Body of pancreas (tissue), 4 donors: ENCODE measurements around the gene UBE2E2. TPM values are rescaled to one million over a fixed set of nuclear protein-coding genes. Genes with fewer than 3 reads are reported as not detected.

Source experiments
- ATAC-seq: fragments of 150-250 bp; one replicate; pipeline ENCODE4 v1.9.1; 2016
- DNase-seq, 4 donors: peaks; one replicate each; pipeline ENCODE4 v3.0.0-alpha.2; 2019
- H3K27ac ChIP-seq, 4 donors: fragments of 200-600 bp; sonication (generic); 1 replicate in 3 of 4; 2 replicates in 1 of 4; pipeline versions ENCODE4 v1.5.1 to v1.6.1; 2016 to 2019; ENCODE audit warnings: mild to moderate bottlenecking in 1 of 4, mixed read lengths in 1 of 4, moderate library complexity in 1 of 4
- H3K27me3 ChIP-seq, 2 donors: fragments of 200-600 bp; sonication (generic); one replicate each; pipeline ENCODE4 v1.6.0; 2016; ENCODE audit warnings: mild to moderate bottlenecking in 1 of 2
- H3K36me3 ChIP-seq, 2 donors: fragments of 200-600 bp; sonication (generic); replicated peaks in 1 of 2; 2 replicates each; pipeline ENCODE4 v1.5.1; 2016; ENCODE audit warnings: low read depth in 2 of 2; ENCODE audit not compliant: insufficient read depth in 1 of 2
- H3K4me1 ChIP-seq: fragments of 200-600 bp; sonication (generic); one replicate; pipeline ENCODE4 v1.6.0; 2016
- H3K4me3 ChIP-seq, 2 donors: fragments of 200-600 bp; sonication (generic); 1 replicate in 1 of 2; 2 replicates in 1 of 2; pipeline ENCODE4 v1.5.1; 2016 to 2019
- H3K9me3 ChIP-seq, 3 donors: fragments of 200-600 bp; sonication (generic); 1 replicate in 2 of 3; 2 replicates in 1 of 3; pipeline ENCODE4 v1.5.1; 2016
- CTCF ChIP-seq, 7 experiments: fragments of 450-650 bp in 4 of 7; fragments of 200-600 bp in 3 of 7; sonication (generic) in 3 of 7; IDR thresholded peaks; one replicate each; pipeline ENCODE4 v1.5.1; 2016 to 2019; ENCODE audit warnings: antibody characterized with exemption in 7 of 7
- POLR2A ChIP-seq, 3 donors: fragments of 450-650 bp; IDR thresholded peaks; one replicate each; pipeline ENCODE4 v1.6.1; 2016; ENCODE audit warnings: antibody characterized with exemption in 3 of 3, mild to moderate bottlenecking in 2 of 3
- WGBS, 2 donors: methylation state at CpG; one replicate each; pipeline ENCODE4 v1.1.5; 2017; 5-methylcytosine and 5-hydroxymethylcytosine counted together
- intact Hi-C: fragments of 100-400 bp; cut with DNase I; formaldehyde crosslinking; loops from one replicate; pipeline ENCODE4 v1.15.1; 2023
- total RNA-seq, 2 donors: library from RNA; depleted of rRNA; stranded (reverse); fragments of >200 nt; gene quantifications; one replicate each; pipeline ENCODE4 v1.1.0, GENCODE V29; 2016

Gene UBE2E2
- total RNA-seq, 2 donors from 2014 or later, result 7.8 to 23.7 TPM

GRCh38 chr3:23575697-23576096, 372.6 kb downstream of the UBE2E2 start:
- ATAC-seq (no peak), DNase-seq (no peak)
- H3K27ac ChIP-seq, result no peak overlapping the region
- H3K27me3 ChIP-seq, result no peaks in the 10 kb centered on the region
- no peaks in the 10 kb centered on the region for H3K9me3 ChIP-seq
- TF ChIP-seq CTCF (IDR thresholded peaks at IDR 0.05), result no peak
- no peak for TF ChIP-seq POLR2A (IDR thresholded peaks at IDR 0.05)
- H3K4me1 ChIP-seq, result no peaks in the 10 kb centered on the region
- H3K4me3 ChIP-seq, result no peak overlapping the region
- WGBS, 2 donors, result 89 to 94% methylated on average over 3 of the region's 3 CpGs
- intact Hi-C loops, result no loop called here
- no peaks in the 10 kb centered on the region for H3K36me3 ChIP-seq

DNA sequence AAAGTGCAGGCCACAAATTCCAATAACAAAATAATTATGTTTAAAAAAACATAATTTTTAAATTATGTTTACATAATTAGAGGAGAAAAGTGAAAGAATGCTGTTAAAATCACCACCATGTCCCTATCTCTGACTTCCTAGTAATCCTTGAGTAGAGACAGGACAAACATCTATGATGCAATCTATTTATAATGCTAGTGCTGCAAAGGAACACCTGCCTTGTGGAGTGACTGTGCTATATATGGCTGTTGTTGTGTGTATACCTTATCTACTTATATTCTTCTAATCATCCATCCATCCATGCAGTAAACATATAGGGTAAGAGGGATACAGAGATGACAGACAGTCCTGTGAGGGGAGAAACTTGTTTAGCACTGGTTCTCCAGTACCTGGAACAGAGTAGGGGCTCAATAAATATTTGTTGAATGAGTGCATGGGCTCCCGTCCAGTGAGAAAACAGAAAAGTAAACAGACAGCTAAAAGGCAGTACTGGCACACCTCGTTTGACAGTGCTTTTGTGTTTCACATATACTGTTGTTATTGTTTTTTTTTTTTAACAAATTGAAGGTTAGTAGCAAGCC, 373.3 kb downstream of the UBE2E2 start:
- Histone ChIP-seq H3K9me3 (no peaks in the 10 kb centered on the region), H3K4me1 (no peaks in the 10 kb centered on the region), H3K4me3 (no peak overlapping the region), H3K27me3 (no peaks in the 10 kb centered on the region), H3K36me3 (no peaks in the 10 kb centered on the region), H3K27ac (no peak overlapping the region)
- ATAC-seq (no peak), DNase-seq (no peak)
- TF ChIP-seq CTCF (IDR thresholded peaks at IDR 0.05) (no peak), POLR2A (IDR thresholded peaks at IDR 0.05) (no peak)
- WGBS, 2 donors, result 27 to 35% methylated on average over 2 of the region's 2 CpGs
- intact Hi-C loops, result no loop called here

DNA sequence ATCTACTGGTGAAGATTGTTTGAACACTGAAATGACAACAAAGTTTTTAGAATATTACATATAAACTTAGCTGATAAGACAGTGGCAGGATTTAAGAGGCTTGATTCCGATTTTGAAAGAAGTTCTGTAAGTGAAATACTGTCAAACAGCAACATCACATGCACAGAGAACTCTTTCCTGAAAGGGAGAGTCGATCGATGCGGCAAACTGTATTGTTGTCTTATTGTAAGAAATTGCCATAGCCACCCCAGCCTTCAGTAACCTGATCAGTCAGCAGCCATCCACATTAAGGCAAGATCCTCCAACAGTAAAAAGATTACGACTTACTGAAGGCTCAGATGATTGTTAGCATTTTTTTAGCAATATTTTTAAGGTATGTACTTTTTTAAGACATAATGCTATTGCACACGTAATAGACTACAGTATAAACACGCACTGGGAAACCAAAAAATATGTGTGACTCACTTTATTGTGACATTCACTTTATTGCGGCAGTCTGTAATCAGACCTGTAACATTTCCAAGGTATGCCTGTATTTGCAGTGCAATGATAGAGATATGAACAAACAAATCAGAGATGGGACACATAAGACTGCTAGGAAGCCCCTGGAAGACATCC, 377.1 kb downstream of the UBE2E2 start:
- DNase-seq, result no peak
- no peaks in the 10 kb centered on the region for H3K4me1 ChIP-seq
- no peaks in the 10 kb centered on the region for H3K36me3 ChIP-seq
- intact Hi-C loops, result no loop called here
- no peaks in the 10 kb centered on the region for H3K27me3 ChIP-seq
- H3K4me3 ChIP-seq, result no peak overlapping the region
- no peaks in the 10 kb centered on the region for H3K9me3 ChIP-seq
- 84 to 86% methylated on average over 8 of the region's 8 CpGs for WGBS, 2 donors
- no peak overlapping the region for H3K27ac ChIP-seq
- ATAC-seq, result no peak
- TF ChIP-seq CTCF (IDR thresholded peaks at IDR 0.05) (no peak), POLR2A (IDR thresholded peaks at IDR 0.05) (no peak)

DNA sequence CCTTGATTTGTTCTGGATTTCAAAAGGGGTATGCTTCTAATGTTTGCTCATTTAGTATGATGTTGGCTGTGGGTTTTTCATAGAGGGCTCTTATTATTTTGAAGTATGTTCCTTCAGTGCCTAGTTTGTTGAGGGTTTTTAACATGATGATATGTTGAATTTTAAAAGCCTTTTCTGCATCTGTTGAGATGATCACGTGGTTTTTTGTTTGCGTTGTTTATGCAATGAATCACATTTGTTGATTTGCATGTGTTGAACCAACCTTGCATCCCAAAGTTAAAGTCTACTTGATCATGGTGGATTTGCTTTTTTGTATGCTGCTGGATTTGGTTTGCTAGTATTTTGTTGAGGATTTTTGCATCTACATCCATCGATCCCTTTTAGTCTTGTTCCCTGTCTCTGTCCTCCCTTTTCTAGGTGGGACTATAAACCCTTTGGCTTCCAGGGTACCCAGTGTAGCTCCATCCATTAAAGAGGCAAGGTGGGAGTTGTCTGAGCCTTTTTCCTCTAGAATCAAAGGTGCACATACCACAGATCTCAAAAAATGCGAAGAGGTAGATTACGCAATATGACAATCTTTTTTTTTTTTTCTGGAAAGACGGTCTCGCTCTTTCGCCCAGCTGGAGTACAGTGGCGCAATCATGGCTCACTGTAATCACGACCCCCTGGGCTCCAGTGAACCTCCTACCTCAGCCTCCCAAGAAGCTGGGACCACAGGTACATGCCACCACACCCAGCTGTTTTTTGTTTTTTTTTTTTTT, 381.0 kb downstream of the UBE2E2 start:
- no peaks in the 10 kb centered on the region for H3K9me3 ChIP-seq
- H3K4me3 ChIP-seq, result no peak overlapping the region
- no peak overlapping the region for H3K27ac ChIP-seq
- H3K4me1 ChIP-seq, result no peaks in the 10 kb centered on the region
- WGBS, 2 donors, result 94% methylated on average over 10 of the region's 10 CpGs
- no peaks in the 10 kb centered on the region for H3K27me3 ChIP-seq
- intact Hi-C loops, result no loop called here
- DNase-seq (no peak), ATAC-seq (no peak)
- TF ChIP-seq CTCF (IDR thresholded peaks at IDR 0.05) (no peak), POLR2A (IDR thresholded peaks at IDR 0.05) (no peak)
- no peaks in the 10 kb centered on the region for H3K36me3 ChIP-seq
